GM18867 (cell line): Measurements from ENCODE around the gene CYSRT1.
A peak's percentile ranks its signal among the peaks of the same experiment; 100 is the strongest.

Experiments
- ATAC-seq: cut with Tn5 transposase; IDR thresholded peaks from one replicate; pipeline ENCODE4 v1.9.1; 2021; ENCODE audit warnings: mild to moderate bottlenecking, moderate library complexity; ENCODE audit not compliant: unreplicated experiment

Gene CYSRT1

DNA sequence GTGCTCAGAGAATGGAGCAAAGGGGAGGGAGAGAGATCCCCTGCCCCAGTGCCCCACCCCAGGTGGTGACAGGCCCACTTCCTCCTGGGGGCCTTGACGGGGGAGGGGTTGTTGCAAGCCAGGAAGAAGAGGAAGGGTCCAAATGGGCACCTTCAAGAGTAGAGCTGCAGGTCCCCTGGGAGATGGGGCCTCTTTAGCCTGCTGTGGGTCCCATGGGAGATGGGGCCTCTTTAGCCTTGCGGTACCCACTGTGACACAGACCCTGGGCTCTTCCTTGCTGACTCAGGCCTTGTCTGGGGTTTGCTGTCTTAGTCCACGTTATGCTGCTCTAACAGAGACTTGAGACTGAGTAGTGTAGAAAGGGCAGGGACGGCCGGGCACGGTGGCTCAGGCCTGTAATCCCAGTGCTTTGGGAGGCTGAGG is 43.0 kb downstream of the CYSRT1 start:
- ATAC-seq = no peak

DNA sequence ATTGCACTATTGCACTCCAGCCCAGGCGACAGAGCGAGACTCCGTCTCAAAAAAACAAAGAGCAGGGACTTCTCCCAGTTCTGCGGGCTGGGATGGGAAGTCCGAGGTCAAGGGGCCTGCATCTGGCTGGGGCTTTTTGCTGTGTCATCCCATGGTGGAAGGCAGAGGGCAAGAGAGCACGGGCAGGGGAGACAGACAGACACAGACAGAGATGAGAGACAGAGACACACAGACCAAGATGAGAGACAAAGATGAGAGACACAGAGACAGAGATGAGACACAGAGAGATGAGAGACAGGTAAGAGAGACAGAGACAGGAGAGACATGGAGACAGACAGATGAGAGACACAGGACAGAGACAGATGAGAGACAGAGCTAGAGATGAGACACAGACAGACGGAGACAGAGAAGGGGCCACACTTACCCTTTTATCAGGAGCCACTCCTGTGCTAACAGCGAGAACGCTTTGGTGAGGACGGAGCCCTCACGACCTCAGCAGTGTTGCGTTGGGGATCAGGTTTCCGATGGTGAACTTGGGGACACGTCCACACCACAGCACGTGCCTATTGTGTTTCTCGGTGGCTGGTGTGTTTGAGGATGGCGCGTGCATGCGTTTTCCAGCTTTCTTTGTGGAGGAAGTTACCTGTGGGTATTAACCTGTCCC is 43.7 kb downstream of the CYSRT1 start:
- ATAC-seq = peak; percentile 5

DNA sequence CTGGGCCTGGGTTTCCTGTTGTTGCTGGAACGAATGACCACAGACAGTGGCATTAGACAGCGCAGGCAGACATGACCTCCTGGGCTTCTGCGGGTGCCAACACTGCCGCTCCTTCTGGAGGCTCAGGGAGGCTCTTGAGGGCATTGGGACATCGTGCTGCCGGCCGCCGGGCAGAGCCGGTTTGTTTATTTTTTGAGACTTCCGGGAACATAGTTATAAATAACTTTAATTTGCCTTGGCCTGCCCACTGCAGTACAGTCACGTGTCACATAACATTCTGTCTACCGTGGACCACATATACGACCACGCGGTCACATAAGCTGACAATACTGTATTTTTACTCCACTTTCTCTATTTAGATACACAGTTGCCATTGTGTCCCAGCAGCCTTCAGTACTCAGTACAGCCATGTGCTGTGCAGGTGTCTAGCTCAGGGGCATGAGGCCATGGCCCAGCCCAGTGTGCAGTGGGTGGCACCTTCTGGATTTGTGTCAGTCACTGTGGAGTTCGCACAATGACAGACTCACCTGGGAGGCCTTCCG is 44.3 kb downstream of the CYSRT1 start:
- ATAC-seq = peak; percentile 50

DNA sequence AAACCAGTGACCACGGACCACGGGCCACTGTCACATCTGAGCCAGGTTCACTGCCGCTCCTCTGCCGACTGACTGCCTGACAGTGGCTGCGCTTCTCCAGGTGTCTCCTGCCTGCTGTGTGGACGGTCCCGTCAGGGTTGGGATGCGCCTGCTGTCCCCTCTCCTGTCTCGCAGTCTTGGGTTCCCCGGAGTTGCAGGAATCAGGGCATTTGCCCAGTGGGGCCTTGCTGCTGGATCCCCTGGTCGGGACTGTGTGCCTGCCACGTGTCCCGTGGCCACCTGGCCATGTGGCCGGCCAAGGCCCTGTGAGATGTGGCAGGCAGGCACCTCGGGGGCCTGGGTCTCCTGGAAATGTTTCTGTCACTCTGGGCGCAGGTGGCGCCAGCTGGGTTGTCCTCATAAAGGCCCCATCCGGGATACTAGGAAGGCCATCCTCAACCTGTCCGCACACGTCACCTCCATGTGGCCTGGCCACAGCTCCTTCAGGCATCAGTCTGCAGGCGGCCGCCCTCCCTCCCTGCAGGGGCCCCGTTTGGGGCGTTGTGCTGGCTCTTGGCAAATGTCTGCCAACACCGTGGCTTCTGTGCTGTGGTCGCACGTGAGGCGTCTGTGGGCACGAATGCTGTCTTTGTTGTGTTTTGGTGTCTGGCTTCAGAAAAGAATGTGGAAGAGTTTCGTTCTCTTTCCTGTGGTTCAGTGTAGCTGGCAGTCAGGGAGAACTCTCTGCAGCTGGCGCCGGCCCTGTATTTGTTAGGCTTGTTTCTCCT is 46.1 kb downstream of the CYSRT1 start:
- ATAC-seq = no peak

DNA sequence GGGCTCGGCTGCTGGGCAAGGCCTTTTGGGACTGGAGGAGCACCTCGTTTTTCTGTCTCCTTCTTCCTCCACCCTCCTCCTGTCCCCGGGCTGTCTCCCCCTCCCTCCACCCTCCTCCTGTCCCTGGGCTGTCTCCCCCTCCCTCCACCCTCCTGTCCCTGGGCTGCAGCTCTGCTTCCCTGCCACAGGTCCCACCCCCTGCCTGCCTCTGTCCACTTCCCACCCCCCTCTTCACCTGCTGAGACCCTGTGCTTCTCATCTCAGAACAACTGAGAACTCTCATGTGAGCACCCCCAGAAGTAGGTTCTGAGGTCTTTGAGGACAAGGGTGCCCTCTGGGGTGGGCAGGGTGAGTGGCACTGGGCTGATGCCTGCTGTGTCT is 46.7 kb downstream of the CYSRT1 start:
- no peak for ATAC-seq

DNA sequence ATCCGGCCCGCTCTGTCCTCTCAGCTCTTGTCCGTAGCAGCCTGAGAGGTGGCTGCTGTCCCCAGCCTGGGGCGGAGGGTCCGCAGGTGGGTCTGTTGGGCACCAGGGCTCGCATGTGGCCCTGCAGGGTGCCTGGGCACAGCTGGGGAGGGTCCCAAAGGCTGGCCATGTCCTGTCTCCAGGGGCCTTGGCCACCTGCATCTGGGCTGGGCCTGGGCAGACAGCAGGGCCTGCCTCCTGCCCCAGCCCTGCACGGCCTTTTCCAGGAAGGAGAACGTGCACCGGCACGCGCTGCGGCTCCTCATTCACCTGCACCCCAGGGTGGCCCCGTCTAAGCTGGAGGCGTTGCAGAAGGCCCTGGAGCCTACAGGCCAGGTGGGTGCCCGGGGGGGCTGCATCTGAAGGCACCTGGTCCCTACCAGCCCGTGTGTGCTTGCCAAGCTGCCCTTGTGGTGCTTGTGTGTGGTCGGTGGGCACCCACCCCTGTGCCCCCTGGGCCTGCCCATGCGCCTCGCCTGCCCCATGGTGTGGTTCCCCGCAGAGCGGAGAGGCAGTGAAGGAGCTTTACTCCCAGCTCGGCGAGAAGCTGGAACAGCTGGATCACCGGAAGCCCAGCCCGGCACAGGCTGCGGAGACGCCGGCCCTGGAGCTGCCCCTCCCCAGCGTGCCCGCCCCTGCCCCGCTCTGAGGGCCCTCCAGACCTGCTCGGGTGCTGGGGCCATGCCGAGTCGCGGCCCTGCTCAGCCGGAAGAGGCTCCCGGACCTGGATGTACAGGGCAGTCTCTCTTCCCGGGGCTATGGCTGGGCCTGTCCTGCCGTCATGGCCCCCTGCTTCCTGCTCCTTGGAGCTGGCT is 47.5 kb downstream of the CYSRT1 start:
- no peak for ATAC-seq

DNA sequence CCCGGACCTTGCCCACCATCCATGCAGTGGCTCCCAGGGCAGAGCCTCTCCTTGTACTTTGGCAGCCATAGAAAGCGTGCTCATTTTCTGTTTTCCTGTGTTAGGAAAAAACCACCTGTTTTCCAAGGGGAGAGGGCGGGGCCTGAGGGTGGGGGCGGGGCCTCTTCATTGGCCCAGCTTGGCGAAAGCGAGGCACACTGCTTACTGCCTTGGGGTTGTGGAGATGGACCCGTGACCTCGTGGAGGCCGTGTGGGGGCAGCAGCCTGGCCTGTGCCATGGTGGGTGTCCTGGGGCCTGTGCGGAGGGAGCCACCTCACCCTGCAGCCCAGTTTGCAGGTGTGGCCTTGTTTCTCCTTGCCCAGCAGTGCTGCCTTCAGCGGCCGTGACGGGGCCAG is 48.1 kb downstream of the CYSRT1 start:
- ATAC-seq = no peak

DNA sequence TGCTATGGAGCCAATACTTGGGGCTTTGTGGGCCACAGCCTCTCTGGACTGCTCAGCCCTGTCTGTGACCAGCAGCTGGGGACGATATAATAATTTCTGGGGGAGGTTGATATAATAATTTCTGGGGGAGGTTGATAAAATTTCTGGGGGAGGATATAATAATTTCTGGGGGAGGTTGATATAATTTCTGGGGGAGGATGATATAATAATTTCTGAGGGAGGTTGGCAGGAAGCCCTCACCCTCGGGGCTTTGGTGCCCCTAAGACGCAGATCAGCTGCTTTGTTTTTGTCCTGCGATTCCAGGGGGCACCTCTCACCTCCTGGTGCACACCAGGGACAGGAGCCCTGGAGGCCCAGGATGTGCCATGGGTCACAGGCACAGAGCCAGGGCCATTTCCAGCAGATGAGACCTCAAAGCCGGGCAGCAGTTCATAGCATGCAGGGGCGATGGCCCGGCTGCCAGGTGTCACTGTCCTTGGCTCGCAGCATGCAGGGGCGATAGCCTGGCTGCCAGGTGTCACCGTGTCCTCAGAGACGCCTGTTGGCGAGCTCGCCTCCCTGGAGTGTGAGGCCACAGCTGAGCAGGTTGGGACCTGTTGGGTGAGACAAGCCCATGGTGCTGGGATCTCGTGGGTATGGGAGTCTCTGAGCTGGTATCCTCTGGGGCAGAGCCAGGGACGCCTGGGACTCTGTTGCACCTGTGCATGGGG is 48.8 kb downstream of the CYSRT1 start:
- ATAC-seq = no peak

DNA sequence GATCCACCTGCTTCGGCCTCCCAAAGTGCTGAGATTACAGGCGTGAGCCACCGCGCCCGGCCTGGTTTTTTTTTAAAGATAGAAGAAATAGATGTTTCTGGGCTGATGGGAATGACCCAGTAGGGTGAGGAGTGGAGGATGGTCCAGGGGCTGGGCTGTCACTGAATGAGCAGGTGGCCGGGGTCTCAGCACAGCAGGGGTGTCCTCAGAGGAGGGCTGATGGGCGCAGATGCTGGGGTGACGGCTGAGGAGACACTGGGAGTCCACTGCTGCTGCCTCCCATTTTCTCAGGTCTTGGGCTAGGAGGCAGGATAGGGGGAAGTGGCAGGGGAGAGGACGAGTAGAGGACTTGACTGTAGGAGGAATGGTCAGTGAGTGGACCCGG is 50.2 kb downstream of the CYSRT1 start:
- ATAC-seq = no peak
